CD4-positive, alpha-beta T cell treated with Interleukin-6 for 4 hours (primary cell): ENCODE data around the gene TAX1BP3.

Experiments
- DNase-seq: peaks from one replicate; pipeline ENCODE4 v3.0.0-alpha.2; 2020; ENCODE audit warnings: mixed read lengths

Gene TAX1BP3

DNA sequence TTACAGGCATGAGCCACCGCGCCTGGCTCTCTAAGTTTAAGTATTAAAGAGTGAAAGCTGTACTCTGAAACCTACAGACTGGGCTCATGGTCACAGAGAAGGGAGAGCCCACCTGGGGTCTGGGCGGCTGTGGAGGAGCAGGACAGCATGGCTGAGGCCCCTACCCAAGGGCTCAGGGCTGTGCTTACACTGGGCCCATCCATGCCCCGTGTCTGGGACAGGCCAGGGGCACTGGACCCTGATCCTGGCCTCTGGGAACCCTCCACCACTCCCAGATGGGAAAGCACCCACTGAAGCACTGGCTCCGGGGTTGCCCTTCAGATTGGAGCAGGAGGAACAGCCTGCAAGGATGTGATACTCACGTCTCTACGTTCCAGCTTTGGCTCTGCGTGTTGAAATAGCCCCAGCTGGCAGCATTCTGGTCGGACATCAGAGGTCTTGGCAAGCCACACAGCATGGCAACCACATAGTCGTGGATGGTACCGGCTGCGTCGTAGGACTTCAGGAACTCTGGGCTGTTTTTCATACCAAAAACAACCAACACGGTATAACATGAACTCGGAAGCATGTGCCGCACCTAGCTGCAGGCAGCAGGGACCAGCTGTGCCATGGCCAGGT is 45.3 kb downstream of the TAX1BP3 start:
- DNase-seq, result no peak

DNA sequence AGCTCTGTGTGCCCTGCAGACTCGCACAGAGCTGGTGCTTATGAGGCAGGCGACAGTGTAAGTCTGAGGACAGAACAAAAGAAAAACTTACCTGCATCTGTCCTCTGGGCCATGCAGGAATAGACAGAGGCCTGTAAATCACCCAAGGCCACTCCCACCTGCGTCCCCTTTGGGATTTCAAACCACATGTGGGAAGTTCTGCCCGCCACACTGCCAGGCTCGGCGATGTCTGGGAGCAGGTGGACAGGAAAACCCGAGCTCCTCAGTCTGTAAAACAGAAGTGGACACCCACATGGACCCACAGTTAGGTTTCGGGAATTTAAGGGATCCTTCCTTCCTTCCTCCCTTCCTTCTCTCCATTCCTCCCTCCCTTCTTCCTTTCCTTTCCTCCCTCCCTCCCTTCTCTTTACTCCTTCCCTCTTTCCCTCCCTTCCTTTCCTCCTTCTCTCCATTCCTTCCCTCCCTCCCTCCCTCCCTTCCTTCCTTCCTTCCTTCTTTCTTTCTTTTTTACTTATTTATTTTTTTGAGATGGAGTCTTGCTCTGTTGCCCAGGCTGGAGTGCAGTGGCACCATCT is 47.1 kb downstream of the TAX1BP3 start:
- DNase-seq, result no peak

DNA sequence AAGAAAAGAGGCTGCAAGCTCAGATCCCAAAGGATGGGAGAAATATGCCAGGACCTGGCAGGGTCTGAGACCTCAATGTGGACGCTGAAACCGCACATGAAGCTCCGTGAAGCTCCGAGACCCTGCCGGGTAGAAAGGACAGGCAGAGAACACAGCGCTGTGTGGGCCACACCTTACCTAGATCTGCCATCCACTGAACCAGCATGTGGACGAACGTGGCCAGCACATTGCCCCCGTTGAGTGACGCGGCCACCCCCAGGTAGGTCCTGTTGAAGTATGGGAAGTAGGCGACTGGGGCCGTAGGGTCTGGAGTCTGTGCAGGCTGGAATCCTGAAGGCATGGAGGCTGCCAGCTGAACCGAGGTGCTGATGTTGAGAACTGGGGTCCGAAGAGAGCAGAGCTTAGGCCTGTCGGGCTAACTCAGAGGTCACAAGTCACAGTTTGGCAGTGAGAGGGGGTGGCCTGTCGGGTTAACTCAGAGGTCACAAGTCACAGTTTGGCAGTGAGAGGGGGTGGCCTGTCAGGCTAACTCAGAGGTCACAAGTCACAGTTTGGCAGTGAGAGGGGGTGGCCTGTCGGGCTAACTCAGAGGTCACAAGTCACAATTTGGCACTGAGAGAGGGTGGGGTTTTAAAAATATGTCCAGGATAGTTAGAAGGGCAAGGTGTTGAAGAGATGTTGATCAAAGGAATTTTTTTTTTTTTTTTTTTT is 53.1 kb downstream of the TAX1BP3 start:
- DNase-seq, result no peak

DNA sequence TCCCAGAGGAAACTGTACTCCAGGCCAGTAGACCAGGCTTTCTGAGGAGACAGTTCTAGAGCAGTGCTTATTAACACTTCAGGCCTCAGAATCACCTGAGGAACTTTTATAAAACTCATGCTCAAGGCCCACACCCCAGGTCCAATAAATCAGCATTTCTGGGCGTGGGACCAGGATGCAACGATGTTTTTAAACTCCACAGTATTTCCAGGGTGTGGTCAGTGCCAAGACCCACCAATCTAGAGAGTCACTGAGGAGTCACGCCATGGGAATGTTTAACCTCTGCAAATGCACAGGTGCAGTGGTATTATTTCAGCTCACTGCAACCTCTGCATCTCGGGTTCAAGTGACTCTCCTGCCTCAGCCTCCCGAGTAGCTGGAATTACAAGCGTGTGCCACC is 55.3 kb downstream of the TAX1BP3 start:
- no peak for DNase-seq
